Mesodermal cell (in vitro differentiated cells): ENCODE data around the gene ANKRD1.

ENCODE experiments used
- H3K27ac ChIP-seq: 2 replicates; pipeline ENCODE4 v1.7.0; 2013; ENCODE audit warnings: mild to moderate bottlenecking, low read depth, low read length, moderate library complexity; ENCODE audit not compliant: severe bottlenecking
- H3K36me3 ChIP-seq: 2 replicates; pipeline ENCODE4 v1.7.1; 2013; ENCODE audit warnings: mild to moderate bottlenecking, low read length, moderate library complexity; ENCODE audit not compliant: control insufficient read depth, insufficient read depth
- H3K4me1 ChIP-seq: one replicate; pipeline ENCODE4 v1.7.1; 2013; ENCODE audit warnings: mild to moderate bottlenecking, low read length; ENCODE audit not compliant: insufficient read depth, control insufficient read depth, poor library complexity, severe bottlenecking
- H3K4me3 ChIP-seq: 2 replicates; pipeline ENCODE4 v1.7.0; 2013; ENCODE audit warnings: low read length, control low read depth, mild to moderate bottlenecking; ENCODE audit not compliant: insufficient read depth, poor library complexity, severe bottlenecking; ENCODE audit errors: extremely low read depth
- H3K9me3 ChIP-seq: 2 replicates; pipeline ENCODE4 v1.7.1; 2013; ENCODE audit warnings: mild to moderate bottlenecking, low read length, moderate library complexity; ENCODE audit not compliant: control insufficient read depth
- WGBS, 2 experiments: methylation state at CpG; one replicate each; pipeline ENCODE4 v1.1.5; 2013; ENCODE audit warnings: missing lambda C conversion rate in 2 of 2; ENCODE audit not compliant: insufficient coverage in 2 of 2; 5-methylcytosine and 5-hydroxymethylcytosine counted together

The ANKRD1 gene

GRCh38 chr10:90935581-90936275, 14.8 kb upstream of the ANKRD1 start:
- Histone ChIP-seq H3K36me3 (no peaks in the 10 kb centered on the region), H3K9me3 (no peaks in the 10 kb centered on the region), H3K4me3 (no peak overlapping the region), H3K27ac (peak overlapping the region; percentile 66), H3K4me1 (peaks cover 66% of the 10 kb centered on the region)
- WGBS, 2 experiments, result 20 to 43% methylated on average over 1 to 4 of the region's 5 CpGs

DNA sequence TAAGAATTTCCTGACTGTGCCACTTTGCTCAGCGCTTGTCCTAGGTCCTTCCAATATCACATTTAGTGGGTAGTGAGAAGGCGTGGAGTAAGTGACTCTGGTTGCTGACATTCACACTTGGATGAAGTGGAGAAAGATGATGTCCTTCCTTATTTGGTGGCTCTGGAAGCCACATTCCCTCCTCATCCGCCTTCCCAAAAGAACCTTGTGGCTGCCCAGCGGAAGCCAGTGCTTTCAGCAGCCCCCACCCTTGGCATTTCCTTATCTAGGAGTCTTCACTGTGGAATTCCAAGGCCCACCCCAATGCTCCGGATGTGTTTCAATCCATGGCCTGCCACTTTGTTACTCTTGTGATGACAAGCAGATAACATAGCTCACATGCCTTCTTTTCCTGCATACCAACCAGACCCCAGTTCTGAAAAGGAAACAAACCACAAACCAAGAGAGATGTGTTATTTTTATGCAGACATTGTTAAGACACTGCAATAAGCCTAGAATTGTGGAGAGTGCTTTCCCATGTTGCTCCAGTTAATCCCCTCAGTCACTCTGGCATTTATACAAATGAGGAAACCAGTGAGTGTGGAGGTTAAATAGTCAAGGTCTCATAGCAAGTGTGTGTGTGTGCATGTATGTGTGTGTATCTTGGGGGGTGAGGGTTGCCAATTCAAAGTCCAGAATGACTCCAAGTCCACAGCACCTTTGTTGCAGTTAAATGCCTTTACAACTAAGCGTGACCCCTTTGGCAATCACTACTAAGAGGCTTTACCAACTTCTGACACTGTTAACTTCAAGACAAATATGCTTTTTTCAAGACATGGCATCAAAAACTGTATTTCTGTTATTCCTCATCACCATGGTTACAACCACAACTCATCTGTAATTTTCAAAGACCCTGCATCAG, 10.3 kb upstream of the ANKRD1 start:
- Histone ChIP-seq H3K4me1 (peaks cover 78% of the 10 kb centered on the region), H3K4me3 (peak overlapping the region; percentile 14), H3K27ac (peak overlapping the region; percentile 100), H3K9me3 (no peaks in the 10 kb centered on the region), H3K36me3 (no peaks in the 10 kb centered on the region)
- WGBS, 2 experiments, result 41% methylated on average over 3 to 4 of the region's 6 CpGs

DNA sequence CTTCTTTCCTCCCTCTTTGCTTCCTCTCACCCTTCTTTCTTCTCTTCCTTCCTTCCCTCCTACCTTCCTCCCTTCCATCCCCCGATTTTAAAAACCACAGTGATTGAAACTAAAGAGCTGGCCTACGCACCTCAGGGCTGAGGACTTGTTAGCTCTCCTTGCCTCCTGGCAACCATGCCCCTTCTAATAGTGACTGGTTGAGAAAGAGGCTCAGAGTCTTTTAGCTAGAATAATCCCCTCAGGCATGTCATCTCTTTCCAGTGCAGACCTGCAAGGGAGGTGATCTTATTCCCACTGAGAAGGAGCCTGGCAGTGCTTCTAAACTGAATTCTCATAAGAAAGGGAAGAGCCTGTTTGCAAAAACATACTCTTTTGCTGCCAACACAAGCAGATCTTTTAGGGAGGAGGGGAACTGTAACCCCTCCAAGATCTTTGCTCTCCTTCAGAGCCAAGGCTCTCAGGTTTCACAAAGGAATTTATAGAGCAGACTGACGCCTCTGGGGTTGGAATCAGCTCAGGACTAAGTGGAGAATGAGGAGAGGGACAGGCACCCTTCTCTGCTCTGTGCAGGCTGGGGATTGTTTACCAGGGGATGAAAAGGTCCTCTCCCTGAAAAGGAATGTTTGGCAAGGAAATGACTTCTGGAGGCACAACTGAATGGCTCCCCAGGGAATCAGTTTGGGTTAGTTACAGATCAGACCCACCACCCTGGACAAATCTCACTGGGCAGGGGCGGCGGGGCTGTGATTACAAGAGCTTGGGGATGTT, 9.4 kb upstream of the ANKRD1 start:
- no peaks in the 10 kb centered on the region for H3K9me3 ChIP-seq
- H3K4me3 ChIP-seq, result peak overlapping the region; percentile 14
- no peaks in the 10 kb centered on the region for H3K36me3 ChIP-seq
- WGBS, 2 experiments, result 0 to 11% methylated on average over 1 to 3 of the region's 5 CpGs
- H3K4me1 ChIP-seq, result peaks cover 68% of the 10 kb centered on the region
- H3K27ac ChIP-seq, result peak overlapping the region; percentile 100

DNA sequence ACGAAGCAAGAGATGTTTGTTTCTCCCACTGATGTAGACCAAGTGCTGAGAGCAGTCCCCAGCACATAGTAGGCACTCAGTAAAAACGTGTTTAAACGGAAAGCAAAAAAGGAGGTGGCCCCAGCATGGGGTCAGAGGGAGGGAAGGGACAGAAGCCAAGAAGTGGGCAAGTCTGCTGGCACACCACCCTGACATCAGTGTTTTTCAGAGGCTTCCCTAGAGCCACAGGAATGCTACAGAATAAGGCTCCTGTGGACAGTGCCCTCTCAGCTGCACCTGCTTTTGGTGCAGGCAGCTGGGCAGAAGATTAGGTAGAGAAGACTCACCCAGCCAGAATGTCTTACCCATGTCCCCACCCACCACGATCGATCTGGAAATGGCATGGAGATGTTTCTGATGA, 8.3 kb upstream of the ANKRD1 start:
- WGBS, 2 experiments, result 53 to 60% methylated on average over 3 of the region's 5 CpGs

DNA sequence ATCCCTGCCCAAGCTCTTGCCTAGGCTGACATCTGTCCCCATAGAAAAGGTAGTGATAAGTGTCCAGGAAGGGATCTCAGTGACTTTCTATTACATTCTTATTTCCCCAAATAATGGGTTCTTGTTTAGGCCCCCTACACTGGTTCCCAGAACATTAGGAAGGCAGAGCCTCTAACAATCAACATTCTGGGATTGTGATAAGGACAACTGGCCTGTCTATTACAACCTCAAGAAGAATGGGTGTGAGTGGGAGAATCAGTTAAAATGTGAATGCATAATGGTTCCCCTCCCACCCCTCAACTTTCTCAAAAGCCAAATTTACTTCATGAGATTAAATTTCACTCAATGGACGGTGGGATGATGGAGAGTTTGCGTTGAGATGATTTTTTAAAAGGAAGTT, 6.4 kb upstream of the ANKRD1 start:
- no CpG with 5 or more reads among the region's 2 CpGs for WGBS, 2 experiments
- Histone ChIP-seq H3K9me3 (no peaks in the 10 kb centered on the region), H3K4me3 (no peak overlapping the region), H3K27ac (no peak overlapping the region), H3K4me1 (peaks cover 45% of the 10 kb centered on the region), H3K36me3 (no peaks in the 10 kb centered on the region)

More for the DNA sequence above, 8.3 kb upstream of the ANKRD1 start:
- Histone ChIP-seq H3K9me3 (no peaks in the 10 kb centered on the region), H3K4me3 (no peak overlapping the region), H3K27ac (peak overlapping the region; percentile 100), H3K4me1 (peaks cover 60% of the 10 kb centered on the region), H3K36me3 (no peaks in the 10 kb centered on the region)

DNA sequence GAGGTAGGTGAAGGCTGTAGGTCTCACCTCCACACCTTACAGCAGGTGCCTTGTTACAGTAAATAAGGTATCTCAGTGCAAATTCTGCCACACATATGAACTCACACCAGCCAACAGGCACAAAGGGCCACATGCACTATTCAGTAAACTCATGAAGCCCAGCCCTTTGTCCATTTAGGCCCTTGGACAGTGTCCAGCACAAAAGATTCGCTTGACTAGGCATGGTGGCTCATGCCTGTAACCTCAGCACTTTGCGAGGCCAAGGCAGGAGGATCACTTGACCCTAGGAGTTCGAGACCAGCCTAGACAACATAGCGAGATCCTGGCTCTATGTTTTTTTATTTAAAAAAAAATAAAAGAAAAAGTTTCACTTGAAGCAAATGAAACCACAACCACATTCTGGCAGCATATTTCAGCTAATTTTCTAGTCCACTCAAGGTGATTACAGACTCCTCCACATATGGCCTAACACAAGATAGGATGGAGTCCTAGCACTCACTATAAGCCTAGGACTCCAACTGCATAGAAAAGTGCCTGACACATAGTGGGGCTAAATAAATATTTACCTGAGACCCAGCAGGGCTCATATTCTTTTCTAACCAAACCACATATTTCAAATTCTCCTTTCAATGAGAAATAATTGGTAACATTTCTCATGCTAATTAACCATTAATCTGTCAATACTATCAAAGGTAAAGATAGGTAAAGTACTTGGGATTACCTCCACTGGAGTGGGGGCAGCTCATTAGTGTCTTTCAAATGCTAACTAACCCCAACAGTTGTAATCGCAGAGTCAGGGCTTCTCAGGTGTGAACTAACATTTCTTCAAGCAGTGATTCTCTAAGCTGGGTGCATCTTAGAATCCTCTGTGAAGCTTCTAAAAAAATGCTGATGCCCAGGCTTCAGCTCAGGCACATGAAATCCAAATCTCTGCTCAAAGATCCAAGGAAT, 4.5 kb upstream of the ANKRD1 start:
- 70 to 81% methylated on average over 3 of the region's 5 CpGs for WGBS, 2 experiments
- Histone ChIP-seq H3K4me1 (peaks cover 41% of the 10 kb centered on the region), H3K27ac (no peak overlapping the region), H3K4me3 (no peak overlapping the region), H3K36me3 (peaks cover under 1% of the 10 kb centered on the region), H3K9me3 (no peaks in the 10 kb centered on the region)

DNA sequence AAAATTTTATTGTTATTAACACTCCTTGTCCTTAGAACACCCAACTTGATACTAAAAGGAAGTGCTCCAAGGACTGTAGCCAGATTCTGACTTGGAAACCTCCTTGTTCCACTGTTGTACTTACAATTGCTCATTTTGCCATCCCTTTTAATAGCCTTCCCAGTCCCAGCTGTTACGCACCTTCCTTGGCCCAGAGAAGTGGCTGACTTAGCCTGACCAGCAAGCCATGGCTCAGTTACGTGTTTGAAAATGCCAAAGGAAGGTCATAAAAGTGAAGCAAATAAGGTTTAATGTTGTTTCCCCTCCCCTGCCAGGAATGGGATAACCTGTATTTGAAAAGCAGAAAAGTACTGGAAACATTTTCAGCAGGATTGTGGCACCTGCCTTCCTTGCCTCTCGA, 3.7 kb upstream of the ANKRD1 start:
- H3K4me3 ChIP-seq, result no peak overlapping the region
- no peak overlapping the region for H3K27ac ChIP-seq
- 90 to 100% methylated on average over 2 to 3 of the region's 3 CpGs for WGBS, 2 experiments
- peaks cover 34% of the 10 kb centered on the region for H3K4me1 ChIP-seq
- H3K9me3 ChIP-seq, result no peaks in the 10 kb centered on the region
- peaks cover 9% of the 10 kb centered on the region for H3K36me3 ChIP-seq

DNA sequence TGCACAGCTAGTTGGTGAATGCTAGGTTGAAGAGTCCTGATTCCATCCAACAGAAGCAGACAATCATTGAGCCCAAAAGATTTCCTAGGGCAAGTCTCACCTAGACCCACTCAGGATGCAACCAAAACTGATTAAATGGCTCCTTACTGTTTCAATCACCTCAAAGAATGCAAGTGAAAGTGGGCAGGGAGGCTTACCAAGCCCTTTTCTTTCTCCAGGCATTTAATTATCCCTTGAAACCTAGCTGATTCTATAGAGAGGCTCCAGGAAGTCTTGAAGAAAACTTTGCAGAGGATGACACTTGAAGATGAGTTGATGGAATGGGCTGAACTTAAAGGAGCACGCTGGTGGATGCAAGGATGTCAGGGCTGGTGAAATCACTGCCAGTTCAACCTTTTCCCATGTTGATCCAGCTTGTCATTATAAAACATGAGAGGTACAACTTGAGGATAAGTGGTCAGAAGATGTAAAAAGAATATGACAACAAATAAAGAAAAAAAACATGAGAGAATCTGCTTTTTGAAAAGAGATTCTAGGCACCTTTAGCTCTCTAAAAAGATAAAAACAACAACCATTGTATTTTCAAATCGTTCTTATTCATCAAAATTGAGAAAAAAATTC, 2.3 kb upstream of the ANKRD1 start:
- WGBS, 2 experiments, result 75 to 80% methylated on average over 1 to 2 of the region's 2 CpGs
- H3K36me3 ChIP-seq, result peaks cover 20% of the 10 kb centered on the region
- H3K9me3 ChIP-seq, result no peaks in the 10 kb centered on the region
- no peak overlapping the region for H3K4me3 ChIP-seq
- H3K27ac ChIP-seq, result no peak overlapping the region
- peaks cover 20% of the 10 kb centered on the region for H3K4me1 ChIP-seq

DNA sequence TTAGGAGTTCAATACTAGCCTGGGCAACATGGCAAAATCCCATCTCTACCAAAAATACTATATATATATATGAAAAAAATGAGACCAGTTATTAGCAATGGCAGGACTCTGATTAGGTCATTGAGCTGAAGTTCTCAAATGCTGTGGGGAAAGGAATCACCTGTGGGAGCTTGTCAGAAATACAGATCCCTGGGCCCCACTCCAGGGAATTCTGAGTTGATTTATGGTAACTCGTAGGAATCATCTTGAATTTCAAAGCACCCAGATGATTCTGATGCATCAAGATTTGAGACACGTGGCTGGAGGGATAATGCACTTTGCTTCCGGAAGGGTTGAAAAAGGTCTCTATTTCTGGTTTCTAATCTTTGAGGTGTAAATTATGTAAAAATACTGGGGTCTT, 1.0 kb upstream of the ANKRD1 start:
- H3K4me3 ChIP-seq, result no peak overlapping the region
- H3K4me1 ChIP-seq, result peaks cover 14% of the 10 kb centered on the region
- H3K27ac ChIP-seq, result peak overlapping the region; percentile 94
- H3K9me3 ChIP-seq, result no peaks in the 10 kb centered on the region
- peaks cover 33% of the 10 kb centered on the region for H3K36me3 ChIP-seq
- WGBS, 2 experiments, result 48 to 74% methylated on average over 3 of the region's 3 CpGs
